NCI-H2196 (cell line): ENCODE data around the gene CCDC13.
A peak's percentile ranks its signal among the peaks of the same experiment; 100 is the strongest.

Source experiments
- DNase-seq: peaks from one replicate; lab custom pipeline; 2025; ENCODE audit not compliant: unreplicated experiment; lab: John Stamatoyannopoulos, UW

CCDC13 gene

DNA sequence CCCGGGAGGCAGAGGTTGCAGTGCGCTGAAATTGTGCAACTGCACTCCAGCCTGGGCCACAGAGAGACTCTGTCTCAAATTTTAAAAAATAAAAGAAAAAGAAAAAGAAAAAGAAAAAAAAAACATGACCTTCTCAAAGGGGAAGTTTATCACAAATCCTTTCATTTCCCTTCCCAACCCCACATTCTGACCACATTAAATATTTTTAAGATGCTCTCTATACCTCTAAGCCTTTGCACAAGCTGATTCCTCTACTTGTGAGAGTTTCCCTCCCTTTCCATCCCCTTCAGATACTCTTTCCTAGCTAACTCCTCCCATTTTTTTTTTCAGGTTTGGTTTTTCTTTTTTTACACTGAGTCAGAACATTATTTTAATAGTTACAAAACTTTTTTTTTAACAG, 27.2 kb upstream of the CCDC13 start:
- no peak for DNase-seq

GRCh38 chr3:42799376-42799775, 26.3 kb upstream of the CCDC13 start:
- DNase-seq = no peak

GRCh38 chr3:42796332-42796885, 23.4 kb upstream of the CCDC13 start:
- no peak for DNase-seq

GRCh38 chr3:42795621-42796181, 22.6 kb upstream of the CCDC13 start:
- DNase-seq = no peak

DNA sequence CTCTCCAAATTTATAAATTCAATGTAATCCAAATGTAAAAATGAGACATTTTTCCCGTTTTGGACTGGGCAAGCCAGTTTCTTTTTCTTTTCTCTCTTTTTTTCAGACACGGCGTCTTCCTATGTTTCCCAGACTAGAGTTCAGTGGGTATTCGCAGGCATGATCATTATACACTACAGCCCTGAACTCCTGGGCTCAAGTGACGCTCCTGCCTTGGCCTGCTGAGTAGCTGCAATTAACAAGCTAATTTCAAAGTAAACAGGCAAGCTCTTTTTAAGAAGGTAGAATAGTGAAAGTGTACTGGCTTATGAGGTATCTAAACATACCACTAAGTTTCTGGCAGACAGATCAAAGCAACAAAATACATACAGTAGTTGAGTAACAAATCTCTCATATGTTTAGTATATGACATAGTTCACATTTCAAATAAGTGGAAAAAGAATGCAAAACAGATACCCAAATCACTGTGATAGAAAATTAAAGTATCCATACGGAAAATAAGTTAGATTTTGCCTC, 17.7 kb upstream of the CCDC13 start:
- peak; percentile 2 for DNase-seq

- no peak for DNase-seq
Measured at GRCh38 chr3:42786631-42787030, 13.6 kb upstream of the CCDC13 start.

DNA sequence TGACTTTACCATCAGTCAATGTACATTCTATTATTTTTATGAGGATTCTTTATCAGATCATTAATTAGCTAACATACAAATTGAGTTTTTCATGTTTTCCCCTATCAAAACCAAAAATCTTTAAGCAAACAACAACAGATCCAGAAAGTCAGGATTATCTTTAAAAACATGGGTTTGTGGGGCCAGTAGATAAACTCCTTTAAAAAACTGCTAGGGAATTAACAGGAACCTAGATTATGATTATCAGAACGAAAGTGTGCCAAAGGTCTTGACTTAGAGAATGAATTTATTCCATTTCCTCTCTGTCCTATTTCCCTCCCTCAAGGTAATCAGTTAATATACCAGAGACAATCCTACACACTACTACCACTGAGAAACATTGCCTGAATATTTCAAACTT, 13.2 kb upstream of the CCDC13 start:
- DNase-seq = no peak

GRCh38 chr3:42780892-42781700, 8.0 kb upstream of the CCDC13 start:
- peak; percentile 62 for DNase-seq

GRCh38 chr3:42780398-42780797, 7.3 kb upstream of the CCDC13 start:
- DNase-seq = no peak

DNA sequence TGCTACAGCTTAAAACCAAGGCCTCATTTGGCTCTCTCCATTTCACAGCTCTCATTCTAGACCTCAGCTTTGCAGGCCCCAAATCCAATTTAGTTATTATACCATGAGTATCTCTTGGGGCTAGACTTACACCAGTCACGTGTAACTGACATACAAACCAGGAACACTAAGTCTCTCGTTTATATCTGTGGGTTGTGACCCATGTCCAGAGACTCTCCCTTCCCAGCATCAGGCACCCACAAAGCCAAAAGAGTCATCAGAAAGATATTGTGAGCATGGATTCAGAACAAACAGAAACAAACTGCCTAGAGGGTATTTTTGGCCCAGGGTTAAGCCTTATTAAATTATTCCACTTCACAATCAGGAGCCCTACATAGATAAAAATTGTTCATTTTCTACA, 5.6 kb upstream of the CCDC13 start:
- no peak for DNase-seq

GRCh38 chr3:42773409-42773751, 327 bp upstream of the CCDC13 start:
- DNase-seq = no peak

GRCh38 chr3:42771271-42771670, 1.8 kb downstream of the CCDC13 start:
- no peak for DNase-seq

GRCh38 chr3:42769477-42770131, 3.4 kb downstream of the CCDC13 start:
- DNase-seq = no peak

DNA sequence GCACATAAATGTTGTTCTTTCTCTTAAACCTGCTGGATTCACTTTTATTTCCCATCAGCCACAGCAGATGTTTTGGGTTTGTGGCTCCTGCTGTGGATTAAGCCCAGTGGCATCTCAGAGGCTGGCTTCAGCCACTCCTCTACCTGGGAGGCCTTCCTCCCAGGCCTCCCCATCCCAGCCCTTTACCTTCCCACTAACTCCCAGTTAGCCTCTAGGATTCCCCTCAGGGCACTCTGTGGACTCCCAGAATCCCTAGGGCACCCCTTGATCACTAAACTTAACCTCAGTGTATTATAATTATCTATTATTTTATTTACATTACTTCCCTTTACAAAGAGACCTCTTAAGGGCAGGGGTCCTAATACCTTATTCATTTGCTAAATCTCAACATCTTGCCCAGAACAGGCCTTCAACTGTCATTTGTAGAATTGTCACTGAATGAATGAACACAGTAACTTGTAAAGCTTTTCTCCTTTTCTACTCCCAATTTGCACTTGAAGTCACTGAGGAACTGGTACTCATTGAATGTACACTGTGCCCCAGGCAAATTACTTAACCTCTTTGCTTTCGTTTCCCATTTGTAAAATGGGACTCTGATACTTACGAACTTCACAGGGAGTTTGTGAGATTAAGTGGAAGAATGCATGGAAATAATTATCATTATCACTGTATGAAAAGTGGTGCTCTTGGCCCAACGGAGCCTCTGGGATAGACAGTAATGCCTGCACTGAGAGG, 8.3 kb downstream of the CCDC13 start:
- DNase-seq = no peak

DNA sequence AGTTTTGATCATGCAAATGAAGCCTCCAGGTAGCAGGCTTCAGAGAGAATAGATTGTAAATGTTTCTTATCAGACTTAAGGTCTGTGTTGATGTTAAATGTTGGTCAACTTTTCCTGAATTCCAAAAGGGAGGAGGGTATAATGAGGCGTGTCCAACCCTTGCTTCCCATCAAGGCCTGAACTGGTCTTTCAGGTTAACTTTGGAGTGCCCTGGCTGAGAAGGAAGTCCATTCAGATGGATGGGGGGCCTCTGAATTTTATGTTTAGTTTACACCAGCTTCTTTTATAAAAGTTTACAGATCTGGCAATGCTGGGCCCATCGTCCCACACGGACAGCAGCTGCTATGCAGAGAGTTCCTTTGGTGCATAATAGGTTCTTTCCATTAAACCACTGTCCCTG, 8.9 kb downstream of the CCDC13 start:
- DNase-seq = no peak

DNA sequence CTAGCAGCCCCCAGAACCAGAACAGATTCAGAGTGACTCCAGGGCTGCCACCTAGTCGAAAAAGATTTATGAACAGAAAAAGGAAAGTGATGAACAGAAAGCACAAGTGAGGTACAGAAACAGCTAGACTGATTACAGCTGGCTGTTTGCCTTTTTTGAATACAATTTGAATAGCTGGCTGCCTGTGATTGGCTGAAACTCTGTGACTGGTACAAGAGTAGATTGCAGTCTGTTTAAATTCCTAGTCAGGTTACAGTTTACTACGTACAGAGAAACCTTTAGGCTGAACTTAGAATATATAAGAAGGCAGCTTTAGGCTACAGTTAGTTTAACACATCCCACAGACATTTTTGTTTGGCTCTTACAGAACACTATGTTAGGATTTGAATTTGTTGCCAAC, 10.0 kb downstream of the CCDC13 start:
- no peak for DNase-seq

DNA sequence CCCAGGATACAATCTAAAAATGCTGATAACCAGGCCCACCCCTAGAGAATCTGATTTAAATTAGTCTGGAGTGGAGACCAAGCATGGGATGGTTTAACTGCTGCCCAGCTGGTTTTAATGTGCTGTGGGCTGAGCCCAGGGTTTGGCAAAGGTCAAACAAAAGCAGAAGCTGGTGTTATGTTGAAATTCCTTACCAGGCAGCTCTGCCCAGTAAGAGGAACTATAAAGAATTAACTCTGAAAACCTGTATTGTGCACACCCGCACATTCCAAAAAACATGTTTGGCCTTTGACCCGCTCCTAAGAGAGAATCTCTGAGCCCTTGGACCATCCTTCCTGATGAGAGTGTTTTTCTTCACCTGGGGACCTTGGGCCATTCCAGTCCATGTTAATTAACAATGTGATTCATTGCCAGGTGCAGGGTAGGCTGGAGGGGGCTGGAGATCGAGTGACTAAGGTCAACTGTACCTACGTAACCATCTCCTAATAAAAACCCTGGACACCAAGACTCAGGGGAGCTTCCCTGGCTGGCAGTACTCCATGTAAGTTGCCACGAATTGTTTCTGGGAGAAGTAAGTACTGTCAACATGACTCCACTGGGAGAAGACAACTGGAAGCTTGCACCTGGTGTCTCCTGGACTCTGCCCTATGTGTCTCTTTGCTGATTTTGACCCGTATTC, 10.9 kb downstream of the CCDC13 start:
- no peak for DNase-seq

DNA sequence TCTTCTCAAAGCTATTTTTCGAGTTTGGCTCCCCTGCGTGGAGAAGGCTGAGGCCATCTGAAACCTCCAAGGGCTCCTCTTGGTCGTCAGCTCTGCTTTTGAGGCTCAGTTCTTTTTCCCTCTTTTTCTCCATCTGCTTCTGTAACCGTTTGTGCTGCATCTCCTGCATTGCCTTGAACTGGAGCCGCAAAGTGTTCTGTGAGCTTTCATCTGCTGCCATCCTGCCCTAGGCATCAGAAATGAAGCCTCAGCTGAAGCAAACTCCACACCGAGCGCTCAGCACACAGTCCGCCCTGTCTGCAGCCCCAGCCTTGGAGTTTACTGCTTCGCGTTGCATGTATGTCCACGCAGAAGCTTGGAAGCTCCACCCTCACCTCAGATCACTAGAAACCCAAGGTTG, 14.9 kb downstream of the CCDC13 start:
- no peak for DNase-seq

DNA sequence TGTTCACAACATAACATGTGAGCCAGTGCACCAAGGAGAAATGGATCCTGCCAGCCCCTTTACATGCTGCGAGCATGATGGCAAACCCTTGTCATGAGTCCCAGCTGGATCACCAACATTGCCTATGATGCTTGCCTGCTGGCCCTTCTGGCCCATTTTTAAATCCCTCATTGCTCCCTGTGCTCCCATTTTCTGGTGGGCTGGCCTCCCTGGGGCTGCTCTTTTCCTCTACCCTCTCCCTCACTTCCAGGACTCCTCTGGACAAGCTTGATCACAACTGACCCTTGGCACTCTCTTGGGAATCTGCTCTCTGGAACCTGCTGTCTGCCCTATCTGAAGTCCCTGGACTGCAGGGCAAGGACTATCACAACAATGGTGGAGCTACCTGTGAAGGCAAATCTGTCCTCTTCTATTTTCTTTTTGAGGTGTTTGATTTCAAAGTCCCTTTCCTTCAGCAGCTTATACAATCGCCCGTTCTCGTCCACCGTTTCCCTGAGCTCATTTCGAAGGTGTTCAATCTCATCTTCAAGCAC, 16.3 kb downstream of the CCDC13 start:
- no peak for DNase-seq
